ENCODE results near the gene IL4R.
"Not testable (repeated sequence)": the region's sequence is repeated elsewhere in the genome, so short reads cannot be mapped to it uniquely, and the experiment has no call there.

IL4R gene
- long read RNA-seq, donor 1, partial matches to known transcripts, result 0 of 1 reads
- long read RNA-seq, donor 1, other reads (novel, unspliced or antisense), result 0 of 1 reads
- long read RNA-seq, donor 2, partial matches to known transcripts, result 0 of 1 reads
- long read RNA-seq, donor 2, other reads (novel, unspliced or antisense), result 0 of 1 reads
- long read RNA-seq, donor 3, result 0 reads
- long read RNA-seq, donor 4, partial matches to known transcripts, result 0 of 1 reads
- long read RNA-seq, donor 4, other reads (novel, unspliced or antisense), result 0 of 1 reads
- long read RNA-seq, donor 5, result 0 reads
- long read RNA-seq, donor 6, partial matches to known transcripts, result 0 of 1 reads
- long read RNA-seq, donor 6, other reads (novel, unspliced or antisense), result 0 of 1 reads
- long read RNA-seq, donor 7, result 0 reads
- long read RNA-seq, donor 8, result 0 reads

DNA sequence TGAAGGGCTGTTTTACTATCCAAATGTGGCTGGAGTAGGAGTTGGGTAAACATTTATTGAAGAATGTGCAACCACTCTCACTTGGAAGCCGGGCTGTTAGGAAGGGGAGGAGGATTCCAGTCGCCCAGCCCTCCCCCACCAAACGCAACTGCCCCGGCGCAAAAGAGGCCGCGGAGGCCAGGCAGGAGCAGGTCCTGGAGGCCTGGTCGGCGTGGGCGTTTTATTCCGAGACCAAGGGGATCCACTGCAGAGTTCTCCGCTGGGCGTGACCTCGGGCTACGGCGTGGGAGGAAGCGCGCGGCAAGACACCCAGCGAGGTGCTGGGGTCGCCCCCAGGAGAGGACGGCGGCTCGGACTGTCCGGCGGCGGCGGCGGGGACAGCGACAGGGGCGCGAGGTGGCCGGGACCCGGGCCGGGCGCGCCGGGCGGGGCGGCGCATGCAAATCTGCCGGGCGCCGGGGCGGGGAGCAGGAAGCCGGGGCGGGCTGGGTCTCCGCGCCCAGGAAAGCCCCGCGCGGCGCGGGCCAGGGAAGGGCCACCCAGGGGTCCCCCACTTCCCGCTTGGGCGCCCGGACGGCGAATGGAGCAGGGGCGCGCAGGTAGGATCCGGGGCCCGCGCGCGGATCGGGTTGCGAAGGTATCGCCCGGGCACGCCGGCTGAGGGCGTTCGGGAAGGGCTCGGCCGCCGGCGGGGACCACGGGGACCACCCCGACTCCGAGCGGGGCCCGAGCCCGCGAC lies at the start of gene IL4R:
Gene IL4R (plus strand): TSS at position 553 of the 739 bp plus-strand sequence. CDS start 26,230 bp downstream, outside the sequence.
- peak; percentile 82 for DNase-seq

DNA sequence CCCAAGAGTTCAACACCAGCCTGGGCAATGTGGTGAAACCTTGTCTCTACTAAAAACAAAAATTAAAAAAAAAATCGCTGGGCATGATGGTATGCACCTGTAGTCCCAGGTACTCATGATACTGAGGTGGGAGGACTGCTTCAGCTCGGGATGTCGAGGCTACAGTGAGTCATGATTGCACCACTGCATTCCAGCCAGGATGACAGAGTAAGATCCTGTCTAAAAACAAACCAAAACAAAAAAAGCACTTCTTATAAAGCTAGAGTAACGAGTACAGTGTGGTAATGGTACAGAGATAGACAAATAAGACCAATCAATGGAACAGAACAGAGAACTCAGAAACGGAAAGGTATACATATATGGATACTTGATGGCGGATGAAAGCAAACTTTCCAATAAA lies 49.6 kb upstream of the IL4R start:
- no peak for DNase-seq

DNA sequence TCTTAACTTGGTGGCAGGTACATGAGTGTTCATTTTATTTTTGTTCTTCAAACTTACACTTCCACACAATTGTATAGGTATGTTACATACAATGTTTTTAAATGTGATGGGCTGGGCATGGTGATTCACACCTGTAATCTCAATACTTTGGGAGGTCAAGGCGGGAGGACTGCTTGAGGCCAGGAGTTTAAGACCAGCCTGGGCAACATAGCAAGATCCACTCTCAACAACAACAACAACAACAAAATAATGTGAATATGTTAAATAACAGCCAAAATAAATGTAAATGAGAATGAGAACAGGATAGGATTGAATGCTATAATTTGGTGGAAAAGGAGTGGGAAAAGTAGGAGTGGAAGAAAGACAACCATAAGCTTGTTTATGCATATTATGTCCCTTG lies 47.8 kb upstream of the IL4R start:
- DNase-seq, result no peak

DNA sequence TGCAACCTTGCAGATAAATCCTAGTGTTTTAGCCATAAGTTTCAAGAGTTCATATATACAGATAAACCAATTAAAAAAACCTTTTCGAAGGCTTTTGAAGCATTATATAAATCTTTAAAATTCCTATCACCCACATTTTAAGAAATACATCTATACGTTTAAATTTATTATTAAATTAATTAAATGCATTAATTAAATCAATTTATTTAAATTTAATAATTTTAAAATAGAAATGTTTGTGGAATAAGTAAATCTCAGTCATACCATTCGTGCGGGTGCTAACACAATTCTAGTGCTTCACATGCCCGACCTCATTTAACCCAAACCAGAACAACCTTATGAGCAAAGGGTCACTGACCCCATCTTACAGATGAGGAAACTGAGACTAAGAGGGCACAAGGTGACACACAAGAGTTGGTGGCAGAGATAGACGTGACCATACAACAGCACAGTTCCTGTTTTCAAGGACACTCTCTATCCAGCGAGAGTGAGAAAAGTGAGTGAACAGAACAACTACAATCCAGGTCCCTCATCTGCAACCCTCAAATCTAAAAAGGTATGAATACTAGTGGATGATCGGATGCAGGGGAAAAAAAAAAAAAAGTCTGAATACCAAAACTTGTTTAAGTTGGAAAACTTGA lies 46.6 kb upstream of the IL4R start:
- DNase-seq, result no peak

DNA sequence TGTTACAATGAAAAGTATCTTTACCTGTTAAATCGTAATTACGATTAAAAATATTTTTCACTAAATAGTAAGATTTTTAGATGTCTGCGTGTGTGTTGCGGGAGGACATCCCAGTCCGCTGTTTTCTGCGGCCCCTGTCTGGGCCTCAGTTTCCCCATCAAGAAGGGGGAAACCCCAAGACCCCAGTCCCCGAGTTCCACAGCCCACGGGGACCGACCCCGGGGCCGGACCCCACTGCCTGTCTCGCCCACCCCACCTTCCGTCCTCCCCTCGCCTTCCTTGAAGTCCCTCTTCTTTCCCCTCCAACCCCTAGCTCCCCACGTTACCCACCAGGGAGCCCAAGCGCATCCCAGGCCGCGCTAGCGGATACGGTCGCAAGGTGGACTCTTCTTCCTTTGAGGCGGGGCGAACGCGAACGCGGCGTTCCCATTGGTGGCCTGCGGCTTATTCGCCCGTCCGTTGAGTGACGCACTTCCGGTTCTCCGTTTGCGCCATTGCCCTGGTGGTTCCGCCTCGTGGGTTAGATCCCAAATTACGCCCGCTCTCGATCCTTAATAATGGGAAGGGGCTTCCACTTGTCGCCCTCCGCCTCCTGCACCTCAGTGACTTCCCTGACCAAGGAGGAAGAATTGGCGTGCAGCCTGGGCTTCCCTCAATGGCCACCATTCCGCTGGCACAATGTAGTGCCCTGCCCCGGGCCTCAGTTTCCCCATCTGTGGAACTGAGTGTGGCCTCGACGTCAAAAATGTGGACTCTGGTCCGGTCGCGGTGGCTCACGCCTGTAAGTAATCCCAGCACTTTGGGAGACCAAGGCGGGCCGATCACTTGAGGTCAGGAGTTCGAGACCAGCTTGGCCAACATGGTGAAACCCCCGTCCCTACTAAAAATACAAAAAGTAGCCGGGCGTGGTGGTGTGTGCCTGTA lies 45.1 kb upstream of the IL4R start, which contains the start of gene NSMCE1:
Gene NSMCE1 (minus strand): TSS at position 397 of the 924 bp plus-strand sequence. CDS start 11,202 bp downstream, outside the sequence.
- peak; percentile 82 for DNase-seq

DNA sequence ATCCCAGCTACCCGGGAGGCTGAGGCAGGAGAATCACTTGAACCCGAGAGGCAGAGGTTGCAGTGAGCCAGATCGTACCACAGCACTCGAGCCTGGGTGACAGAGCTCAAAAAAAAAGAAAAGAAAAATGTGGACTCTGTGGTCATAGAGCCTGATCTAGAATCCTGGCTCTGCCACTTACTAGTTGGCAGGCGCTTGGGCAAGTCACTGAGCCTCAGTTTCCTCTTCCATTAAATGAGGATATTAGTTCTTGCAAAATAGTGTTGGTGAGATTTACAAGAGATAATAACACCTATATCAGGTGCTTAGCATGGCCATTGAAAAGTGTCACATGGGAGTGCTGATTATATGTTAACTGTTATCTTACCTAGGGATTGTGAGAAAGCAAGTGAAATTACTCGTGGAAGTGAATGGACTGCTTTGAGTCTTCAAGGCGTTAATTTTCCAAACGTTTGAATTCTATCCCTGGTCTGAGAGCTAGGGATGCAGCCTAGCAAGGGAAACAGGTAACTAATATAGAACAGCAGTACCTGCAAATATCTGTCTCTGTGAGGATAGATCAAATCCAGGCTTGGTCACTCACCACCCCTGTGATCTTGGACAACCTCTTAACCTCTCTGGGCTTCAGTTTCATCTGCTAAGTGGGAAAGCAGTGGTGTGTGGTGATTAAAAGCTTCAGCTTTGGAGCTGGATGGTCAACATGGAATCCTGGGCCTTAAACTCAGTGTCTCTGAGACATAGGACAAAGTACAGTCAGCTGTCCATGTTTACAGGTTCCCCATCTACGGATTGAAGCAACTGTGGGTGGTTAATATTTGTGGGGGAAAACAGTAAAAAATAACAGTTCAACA lies 44.2 kb upstream of the IL4R start:
- no peak for DNase-seq

DNA sequence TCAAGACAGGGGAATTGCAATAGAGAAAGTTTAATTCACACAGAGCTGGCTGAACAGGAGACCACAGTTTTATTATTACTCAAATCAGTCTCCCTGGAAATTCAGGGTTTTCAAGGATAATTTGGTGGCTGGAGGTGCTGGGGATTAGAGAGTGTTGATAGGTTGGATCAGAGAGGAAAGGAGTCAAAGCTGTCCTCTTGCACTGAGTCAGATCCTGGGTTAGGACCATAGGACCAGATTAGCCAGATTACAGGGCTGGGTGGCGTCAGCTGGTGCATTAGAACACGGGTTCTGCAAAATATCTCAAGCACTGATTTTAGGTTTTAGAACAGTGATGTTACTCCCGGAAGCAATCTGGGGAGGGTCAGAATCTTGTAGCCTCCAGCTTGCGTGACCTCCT lies 43.4 kb upstream of the IL4R start:
- DNase-seq, result no peak

DNA sequence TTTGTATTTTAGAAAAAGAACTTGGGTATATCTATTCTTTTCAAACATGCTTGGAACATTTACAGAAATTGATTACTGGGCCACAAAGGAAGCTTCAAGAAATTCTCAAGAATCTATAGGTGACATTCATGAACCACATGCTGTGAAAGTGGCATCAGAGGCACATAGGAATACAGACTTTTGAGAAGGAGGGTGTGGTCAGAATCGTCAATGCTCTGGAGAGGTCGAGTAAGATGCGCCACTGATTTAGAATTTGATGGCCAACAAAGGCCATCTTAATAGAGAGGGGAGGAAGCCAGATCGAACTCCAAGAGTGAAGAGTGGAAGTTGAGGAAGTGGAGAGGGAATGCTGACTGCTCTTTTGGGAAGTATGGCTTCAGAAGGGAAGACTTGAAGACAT lies 41.7 kb upstream of the IL4R start:
- DNase-seq, result no peak

DNA sequence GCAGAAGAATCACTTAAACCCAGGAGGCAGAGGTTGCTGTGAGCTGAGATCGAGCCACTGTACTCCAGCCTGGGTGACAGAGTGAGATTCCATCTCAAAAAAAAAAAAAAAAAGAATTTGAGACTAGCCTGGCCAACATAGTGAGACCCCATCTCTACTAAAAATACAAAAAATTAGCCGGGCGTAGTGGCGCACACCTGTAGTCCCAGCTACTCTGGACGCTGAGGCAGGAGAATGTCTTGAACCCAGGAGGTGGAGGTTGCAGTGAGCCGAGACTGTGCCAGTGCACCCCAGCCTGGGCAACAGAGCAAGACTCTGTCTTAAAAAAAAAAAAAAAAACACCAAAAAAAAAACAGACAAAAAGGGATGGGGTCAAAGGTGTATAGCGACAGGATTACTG lies 41.1 kb upstream of the IL4R start:
- not testable (repeated sequence) for DNase-seq

DNA sequence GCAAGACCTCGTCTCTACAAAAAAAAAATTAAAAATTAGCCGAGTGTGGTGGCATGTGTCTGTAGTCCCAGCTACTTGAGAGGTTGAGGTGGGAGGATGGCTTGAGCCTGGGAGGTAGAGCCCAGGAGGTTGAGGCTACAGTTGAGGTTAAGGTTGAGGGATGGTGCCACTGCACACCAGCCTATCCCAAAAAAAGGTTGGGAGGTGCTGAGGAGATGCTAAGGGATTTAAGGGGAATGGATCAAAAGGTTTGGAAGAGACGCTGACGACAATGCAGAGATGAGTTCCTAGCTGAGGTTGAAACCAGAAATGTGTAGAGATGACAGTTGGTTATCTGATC lies 40.5 kb upstream of the IL4R start:
- no peak for DNase-seq

DNA sequence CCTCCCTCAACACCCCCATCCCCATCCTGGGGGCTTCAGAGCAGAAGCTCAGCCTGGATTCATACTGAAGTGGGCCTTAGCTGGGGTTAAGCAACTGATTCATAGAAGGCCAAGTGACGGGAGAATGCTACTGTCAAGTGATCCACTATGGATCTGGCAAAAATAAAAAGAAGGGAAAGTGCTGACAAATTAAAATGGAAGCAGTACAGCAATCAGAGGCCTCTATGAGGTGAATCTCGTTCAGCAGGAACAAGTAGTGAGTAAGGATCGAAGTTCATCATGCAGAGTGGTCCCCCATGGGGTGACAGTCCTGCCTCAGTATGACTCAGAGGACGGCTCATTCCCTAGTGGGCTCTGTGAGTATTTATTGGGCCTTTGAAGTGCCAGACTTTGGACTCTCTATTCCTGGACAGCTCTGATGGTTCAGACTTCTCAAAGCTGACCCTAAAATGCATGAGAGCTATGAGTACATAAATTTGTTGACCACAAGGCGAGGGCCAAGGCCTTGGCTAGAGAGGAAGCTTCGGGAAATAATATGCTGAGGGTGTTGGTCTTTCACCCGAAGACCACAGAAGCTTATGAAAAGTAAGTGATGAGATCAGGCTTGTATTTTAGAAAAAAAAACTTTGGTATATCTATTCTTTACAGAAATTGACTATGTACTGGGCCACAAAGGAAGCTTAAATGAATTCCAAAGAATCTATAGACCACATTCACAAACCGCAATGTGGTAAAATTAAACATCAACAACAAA lies 39.9 kb upstream of the IL4R start:
- no peak for DNase-seq

DNA sequence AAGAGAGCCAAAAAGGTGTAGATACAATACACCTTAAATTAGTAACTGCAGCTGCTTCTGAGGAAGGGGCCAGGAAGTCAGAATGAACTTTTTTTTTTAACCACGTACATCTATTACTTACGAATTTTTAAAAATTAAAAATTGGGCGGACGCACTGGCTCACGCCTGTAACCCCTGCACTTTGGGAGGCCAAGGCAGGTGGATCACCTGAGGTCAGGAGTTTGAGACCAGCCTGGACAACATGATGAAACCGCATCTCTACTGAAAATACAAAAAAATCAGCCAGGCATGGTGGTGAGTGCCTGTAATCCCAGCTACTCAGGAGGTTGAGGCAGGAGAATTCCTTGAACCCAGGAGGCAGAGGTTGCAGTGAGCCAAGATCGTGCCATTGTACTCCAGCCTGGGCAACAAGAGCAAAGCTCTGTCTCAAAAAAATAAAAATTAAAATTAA lies 39.3 kb upstream of the IL4R start:
- not testable (repeated sequence) for DNase-seq

DNA sequence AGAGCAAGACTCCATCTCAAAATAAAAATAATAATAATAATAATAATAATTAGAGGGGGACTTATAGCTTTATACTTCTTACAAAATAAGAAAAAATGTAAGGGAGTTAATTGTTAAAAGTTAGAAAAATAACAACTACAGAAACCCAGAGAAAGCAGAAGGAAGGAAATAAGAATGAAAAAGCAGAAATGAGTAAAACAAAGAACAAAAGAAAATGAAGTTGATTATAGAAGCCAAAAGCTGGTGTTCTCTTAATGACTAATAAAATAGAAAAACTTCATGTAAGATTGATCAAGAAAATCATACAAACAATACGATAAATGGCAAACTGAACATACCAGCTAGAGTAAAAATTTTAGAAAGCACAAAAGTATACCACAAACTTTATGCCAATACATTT lies 38.4 kb upstream of the IL4R start:
- DNase-seq, result no peak

DNA sequence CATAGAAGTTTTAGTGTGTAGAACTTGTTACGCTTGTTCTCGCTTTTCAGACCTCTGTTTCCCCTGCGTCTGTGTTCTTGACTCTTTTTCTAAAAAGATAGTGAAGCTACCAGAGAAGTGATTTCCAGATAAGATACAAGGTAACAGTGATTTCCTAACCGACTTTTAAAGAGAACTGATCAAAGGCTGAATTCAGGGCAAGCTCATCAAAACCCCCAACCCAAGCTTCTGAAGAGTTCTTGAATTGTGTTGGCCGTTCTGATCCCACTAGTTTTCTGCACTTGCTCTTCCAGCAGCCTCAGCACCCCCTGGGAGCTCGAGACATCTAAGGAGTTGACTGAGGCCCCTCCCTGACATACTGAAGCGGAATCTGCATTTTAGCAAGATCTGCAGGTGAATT lies 32.5 kb upstream of the IL4R start:
- DNase-seq, result no peak

DNA sequence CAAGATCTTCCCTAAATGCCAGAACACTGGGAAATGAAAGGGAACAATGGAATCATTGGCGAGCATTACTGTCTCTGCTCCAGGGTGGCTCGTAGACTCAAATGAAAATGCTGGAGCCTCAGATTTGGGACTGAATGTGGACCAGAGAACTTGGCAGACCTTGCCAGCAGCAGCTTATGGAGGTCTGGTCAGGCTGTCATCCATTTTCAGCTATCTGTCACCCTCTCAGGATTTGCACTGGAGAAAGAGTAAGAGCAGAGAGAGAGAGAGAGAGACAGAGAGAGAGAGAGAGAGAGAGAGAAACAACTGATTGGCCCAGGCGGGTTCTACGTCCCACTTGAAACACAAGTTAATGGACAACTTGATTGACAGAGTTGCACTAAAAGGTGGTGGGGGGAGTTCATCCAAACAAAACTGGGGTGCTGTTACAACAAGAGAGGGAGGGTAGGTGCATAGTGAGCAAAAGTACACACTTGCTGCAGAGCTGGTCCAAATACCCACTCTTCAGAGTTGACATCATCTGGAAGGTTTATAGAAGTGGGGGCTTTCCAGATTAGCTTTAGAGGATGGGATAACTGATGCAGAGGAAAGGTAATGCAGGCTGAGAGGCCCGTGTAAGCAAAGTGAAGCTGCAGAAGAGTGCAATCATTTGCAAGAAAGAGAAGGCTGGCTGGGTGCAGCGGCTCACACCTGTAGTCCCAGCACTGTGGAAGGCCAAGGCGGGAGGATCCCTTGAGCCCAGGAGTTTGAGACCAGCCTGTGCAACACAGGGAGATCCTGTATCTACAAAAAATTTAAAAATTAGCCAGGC lies 28.7 kb upstream of the IL4R start:
- no peak for DNase-seq

DNA sequence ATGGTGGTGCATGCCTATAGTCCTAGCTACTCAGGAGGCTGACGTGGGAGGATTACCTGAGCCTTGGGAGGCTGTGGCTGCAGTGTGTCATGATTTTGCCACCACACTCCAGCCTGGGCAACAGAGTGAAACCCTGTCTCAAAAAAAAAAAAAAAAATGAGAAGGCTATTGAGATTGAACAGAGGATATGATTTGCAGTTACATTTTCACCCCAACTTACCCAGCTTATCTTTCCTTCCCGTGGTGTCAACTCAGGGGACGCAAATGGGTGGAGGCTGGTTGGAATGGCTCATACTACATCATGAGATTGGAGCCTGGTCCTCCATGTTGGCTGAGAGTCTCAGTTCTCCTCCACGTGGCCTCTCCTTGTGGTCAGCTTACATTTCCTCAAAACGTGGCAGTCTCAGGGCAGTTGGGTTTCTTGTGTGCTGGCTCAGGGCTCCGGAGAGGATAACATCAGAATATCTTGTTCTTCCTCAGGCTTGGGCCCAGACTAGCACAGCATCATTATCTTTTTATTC lies 28.0 kb upstream of the IL4R start:
- no peak for DNase-seq

DNA sequence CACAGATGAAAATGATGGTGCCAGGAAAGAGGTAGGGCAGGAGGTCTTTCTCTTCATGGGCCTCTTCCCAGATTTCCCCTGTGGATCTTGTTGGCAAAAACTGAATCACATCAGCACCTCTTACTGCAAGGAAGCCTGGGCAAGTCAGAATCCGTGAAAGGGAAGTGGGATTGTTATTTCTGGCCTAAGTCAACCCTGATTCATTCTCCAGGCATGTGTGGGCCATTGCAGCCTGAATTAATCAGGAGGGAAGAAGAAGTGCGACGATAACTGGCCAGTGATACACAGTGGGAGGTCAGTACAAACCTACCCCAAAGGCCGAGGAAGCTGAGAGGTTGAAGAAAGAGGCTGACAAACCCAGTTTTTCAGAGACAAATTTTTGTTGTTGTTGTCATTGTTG lies 27.3 kb upstream of the IL4R start:
- DNase-seq, result no peak

DNA sequence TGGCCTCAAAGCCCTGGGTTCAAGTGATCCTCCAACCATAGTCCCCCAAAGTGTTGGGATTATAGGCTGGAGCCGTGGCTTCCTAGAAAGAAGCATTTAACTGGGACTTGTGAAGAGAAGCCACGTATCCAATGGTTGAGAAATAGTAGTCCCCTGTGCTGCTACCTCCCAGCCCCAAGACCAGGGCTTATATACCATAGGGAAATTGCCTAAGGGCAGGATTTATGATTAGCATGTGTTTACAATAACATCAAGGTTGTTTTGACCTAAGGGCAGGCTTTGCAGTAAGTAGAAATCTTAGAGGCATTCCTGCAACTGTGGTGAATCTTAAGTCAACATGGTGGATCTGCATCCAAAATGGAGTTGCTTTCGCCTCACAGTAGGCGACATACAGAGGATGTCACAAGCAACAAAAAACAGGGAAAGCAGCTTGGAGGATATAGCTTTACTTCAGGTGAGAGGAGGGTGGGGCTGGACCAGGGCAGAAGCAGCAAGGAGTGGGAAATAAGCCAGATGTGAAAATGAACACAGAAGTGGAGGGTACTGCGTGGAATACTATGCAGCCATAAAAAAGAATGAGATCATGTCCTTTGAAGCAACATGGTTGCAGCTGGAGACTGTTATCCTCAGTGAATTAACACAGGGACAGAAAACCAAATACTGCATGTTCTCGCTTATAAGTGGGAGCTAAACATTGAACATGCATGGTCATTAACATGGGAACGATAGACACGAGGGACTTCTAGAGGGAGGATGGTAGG lies 26.5 kb upstream of the IL4R start:
- DNase-seq, result no peak
